Kidney (tissue), 14 donors: ENCODE results near the gene BTNL9. TPM values are rescaled to one million over a fixed set of nuclear protein-coding genes. Genes with fewer than 3 reads are reported as not detected.

Experiments
- DNase-seq, 5 donors: peaks; one replicate each; pipeline ENCODE4 v3.0.0-alpha.2; 2013 to 2020
- FAIRE-seq: peaks from 2 replicates; lab custom pipeline; 2012; peaks lifted over from hg19 to GRCh38; lab: Jason Lieb, UNC
- H3K27ac ChIP-seq, 2 donors: one replicate each; pipeline ENCODE4 v1.7.0; 2013; ENCODE audit warnings: low read depth in 2 of 2, low read length in 2 of 2, inconsistent platforms in 1 of 2
- H3K27me3 ChIP-seq: one replicate; pipeline ENCODE4 v1.7.1; 2013; ENCODE audit warnings: low read length, inconsistent platforms; ENCODE audit not compliant: control insufficient read depth, insufficient read depth
- H3K36me3 ChIP-seq, 3 donors: one replicate each; pipeline versions ENCODE4 v1.7.0 to v1.7.1; 2013; ENCODE audit warnings: low read length in 3 of 3, control low read depth in 1 of 3, inconsistent platforms in 1 of 3; ENCODE audit not compliant: insufficient read depth in 3 of 3, control insufficient read depth in 2 of 3
- H3K4me1 ChIP-seq, 3 donors: one replicate each; pipeline versions ENCODE4 v1.7.0 to v1.7.1; 2013; ENCODE audit warnings: low read length in 3 of 3, inconsistent platforms in 1 of 3, low read depth in 1 of 3; ENCODE audit not compliant: control insufficient read depth in 2 of 3, insufficient read depth in 2 of 3
- H3K4me3 ChIP-seq, 3 donors: one replicate each; pipeline versions ENCODE4 v1.7.0 to v1.8.1; 2013; ENCODE audit warnings: low read length in 3 of 3, control low read depth in 1 of 3, inconsistent platforms in 1 of 3
- H3K9ac ChIP-seq, 3 donors: one replicate each; pipeline versions ENCODE4 v1.7.0 to v1.7.1; 2013; ENCODE audit warnings: low read length in 3 of 3, control low read depth in 1 of 3, inconsistent platforms in 1 of 3
- H3K9me3 ChIP-seq, 3 donors: one replicate each; pipeline versions ENCODE4 v1.7.0 to v1.7.1; 2013; ENCODE audit warnings: low read length in 3 of 3, control low read depth in 1 of 3, inconsistent platforms in 1 of 3; ENCODE audit not compliant: control insufficient read depth in 2 of 3, insufficient read depth in 1 of 3
- intact Hi-C: fragments of 100-400 bp; cut with DNase I; formaldehyde crosslinking; loops from one replicate; pipeline ENCODE4 v1.11.1; 2022
- polyA plus RNA-seq: library from polyadenylated mRNA; stranded (reverse); fragments of 350-450 nt; fragmentation: Illumina TruSeq; extraction: RNeasy Lipid Tissue Mini Kit (QIAGEN cat#74804); gene quantifications from one replicate; pipeline ENCODE4 v1.2.3, GENCODE V29; 2014; ENCODE audit warnings: low read depth, low replicate concordance; ENCODE audit not compliant: insufficient read depth
- total RNA-seq: library from RNA; stranded (reverse); fragmentation: NEBNext Ultra II Directional; extraction: Animal tissue kit (Norgen Biotek cat#: 25700); gene quantifications from one replicate; pipeline ENCODE4 v1.2.1, GENCODE V29; 2021
- TF ChIP-seq, protein P1 (sequence below): IDR thresholded peaks from 3 replicates; pipeline ENCODE4 v1.5.1; 2012; ENCODE audit warnings: mild to moderate bottlenecking, moderate library complexity, borderline replicate concordance; ENCODE audit not compliant: insufficient read depth; ENCODE audit errors: extremely low read depth
- donor health status: control.
- donor health status: control.
- donor health status: control.
- donor health status: control.
- donor health status: control.
- donor health status: DM: yes; HTN: yes; CAD: no.
- donor health status: Normal renal cell carcinoma (clear cell type).

The BTNL9 gene
- total and polyA plus RNA-seq, 2 donors from 2014 or later = 8.6 to 11.9 TPM

DNA sequence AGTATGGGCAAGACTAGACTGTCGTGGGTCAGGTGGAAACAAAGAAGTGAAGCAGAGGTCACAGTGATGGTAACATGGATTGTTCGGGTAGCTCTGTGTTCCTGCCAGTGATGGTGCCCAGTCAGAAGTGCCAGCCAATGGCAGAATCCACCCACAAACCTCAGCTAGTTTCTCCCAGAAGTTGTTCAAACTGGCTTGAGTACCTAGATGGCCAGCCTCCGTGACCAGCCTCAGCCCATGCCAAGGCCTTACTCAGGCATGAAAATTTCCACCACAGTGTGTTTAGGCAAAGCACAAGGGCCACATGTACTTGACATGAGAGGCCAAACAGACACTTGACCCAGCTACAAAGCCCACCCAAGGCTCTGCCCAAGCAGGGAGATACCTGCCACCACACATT is 19.4 kb upstream of the BTNL9 start:
- no peaks in the 10 kb centered on the region for H3K4me1 ChIP-seq
- no peaks in the 10 kb centered on the region for H3K27me3 ChIP-seq
- FAIRE-seq (no peak), DNase-seq (peak in 1 of 5 donors; percentile 12)
- no peak overlapping the region for H3K27ac ChIP-seq
- H3K36me3 ChIP-seq = no peaks in the 10 kb centered on the region
- H3K9me3 ChIP-seq = peaks cover 0 to 16% (median 3%) of the 10 kb centered on the region in 3 donors
- TF ChIP-seq, protein P1, sequence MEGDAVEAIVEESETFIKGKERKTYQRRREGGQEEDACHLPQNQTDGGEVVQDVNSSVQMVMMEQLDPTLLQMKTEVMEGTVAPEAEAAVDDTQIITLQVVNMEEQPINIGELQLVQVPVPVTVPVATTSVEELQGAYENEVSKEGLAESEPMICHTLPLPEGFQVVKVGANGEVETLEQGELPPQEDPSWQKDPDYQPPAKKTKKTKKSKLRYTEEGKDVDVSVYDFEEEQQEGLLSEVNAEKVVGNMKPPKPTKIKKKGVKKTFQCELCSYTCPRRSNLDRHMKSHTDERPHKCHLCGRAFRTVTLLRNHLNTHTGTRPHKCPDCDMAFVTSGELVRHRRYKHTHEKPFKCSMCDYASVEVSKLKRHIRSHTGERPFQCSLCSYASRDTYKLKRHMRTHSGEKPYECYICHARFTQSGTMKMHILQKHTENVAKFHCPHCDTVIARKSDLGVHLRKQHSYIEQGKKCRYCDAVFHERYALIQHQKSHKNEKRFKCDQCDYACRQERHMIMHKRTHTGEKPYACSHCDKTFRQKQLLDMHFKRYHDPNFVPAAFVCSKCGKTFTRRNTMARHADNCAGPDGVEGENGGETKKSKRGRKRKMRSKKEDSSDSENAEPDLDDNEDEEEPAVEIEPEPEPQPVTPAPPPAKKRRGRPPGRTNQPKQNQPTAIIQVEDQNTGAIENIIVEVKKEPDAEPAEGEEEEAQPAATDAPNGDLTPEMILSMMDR = no peak
- intact Hi-C loops = no loop called here
- no peak overlapping the region for H3K4me3 ChIP-seq
- H3K9ac ChIP-seq = no peak overlapping the region

DNA sequence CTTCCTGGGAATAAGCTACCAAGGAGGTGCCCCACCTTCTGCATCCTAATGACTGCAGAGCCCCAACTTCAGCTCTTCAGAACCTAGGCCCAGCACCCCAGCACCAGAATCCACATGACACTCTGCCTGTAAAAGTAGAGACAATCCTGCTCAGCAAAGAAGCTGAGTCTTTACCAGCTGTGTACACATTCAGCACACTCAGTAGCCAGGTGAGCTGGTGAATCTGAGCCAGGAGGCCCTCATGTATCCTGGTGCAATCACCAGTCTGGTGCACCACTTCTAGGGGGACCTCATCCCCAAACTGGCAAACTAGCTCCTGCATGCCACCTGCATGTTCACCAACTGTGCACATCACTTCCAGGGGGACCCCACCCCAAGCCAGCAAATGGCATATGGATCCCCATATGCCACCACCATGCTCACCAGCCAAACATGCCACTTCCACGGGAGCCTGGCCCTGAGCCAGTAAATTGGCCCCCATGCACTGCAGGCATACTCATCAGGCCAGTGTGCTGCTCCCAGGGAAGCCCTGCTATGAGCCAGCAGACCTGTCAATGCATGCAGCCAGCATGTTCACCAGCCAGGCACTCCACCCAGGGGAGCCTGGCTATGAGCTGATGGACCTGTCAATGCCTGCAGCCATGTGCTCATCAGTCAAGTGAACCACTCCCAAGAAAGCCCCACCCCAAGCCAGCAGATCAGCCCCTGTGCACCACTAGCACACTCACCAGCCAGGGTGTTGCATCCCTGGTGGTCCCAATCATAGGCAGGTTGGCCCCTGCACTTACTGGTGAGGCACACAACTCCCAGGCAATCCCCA is 15.6 kb upstream of the BTNL9 start:
- DNase-seq (peak in 1 of 5 donors; percentile 31), FAIRE-seq (no peak)
- H3K4me1 ChIP-seq = no peaks in the 10 kb centered on the region
- TF ChIP-seq, protein P1 = no peak
- H3K27me3 ChIP-seq = no peaks in the 10 kb centered on the region
- intact Hi-C loops = no loop called here
- no peak overlapping the region for H3K27ac ChIP-seq
- H3K9me3 ChIP-seq = peaks cover 0 to 16% (median 3%) of the 10 kb centered on the region in 3 donors
- H3K9ac ChIP-seq = no peak overlapping the region
- H3K36me3 ChIP-seq = no peaks in the 10 kb centered on the region
- no peak overlapping the region for H3K4me3 ChIP-seq

DNA sequence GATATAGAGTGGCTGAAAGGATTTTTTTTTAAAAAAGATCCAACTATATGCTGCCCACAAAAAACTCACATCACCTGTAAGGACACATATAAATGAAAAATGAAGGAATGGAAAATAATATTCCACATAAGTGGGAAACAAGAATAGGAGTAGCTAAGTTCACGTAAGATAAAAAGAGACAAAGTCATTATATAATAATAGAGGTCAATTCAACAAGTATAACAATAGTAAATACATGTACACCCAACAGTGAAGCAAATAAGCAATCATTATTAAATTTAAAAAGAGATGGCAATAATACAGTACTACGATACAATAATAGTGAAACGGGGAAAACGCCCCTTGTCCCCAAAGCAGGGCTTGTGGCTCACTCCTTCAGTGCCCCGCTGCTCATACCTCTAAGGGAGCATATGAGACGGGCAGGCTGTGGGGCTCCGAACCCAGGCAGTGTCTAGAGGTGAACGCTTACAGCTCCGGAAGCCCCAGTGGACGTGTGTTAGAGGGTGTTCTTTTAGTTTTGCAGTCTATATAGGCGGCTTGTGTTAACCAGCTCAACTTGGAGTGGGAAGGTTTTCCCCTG is 12.5 kb upstream of the BTNL9 start:
- intact Hi-C loops = no loop called here
- Histone ChIP-seq H3K27me3 (no peaks in the 10 kb centered on the region), H3K27ac (no peak overlapping the region), H3K36me3 (no peaks in the 10 kb centered on the region), H3K4me3 (no peak overlapping the region), H3K9me3 (peaks cover 0 to 2% (median 0%) of the 10 kb centered on the region in 3 donors), H3K4me1 (no peaks in the 10 kb centered on the region), H3K9ac (no peak overlapping the region)
- DNase-seq (peak in 1 of 5 donors; percentile 26), FAIRE-seq (no peak)
- TF ChIP-seq, protein P1 = no peak
